ENCODE measurements around the gene KCNA3.
"Not testable (repeated sequence)": the region's sequence is repeated elsewhere in the genome, so short reads cannot be mapped to it uniquely, and the experiment has no call there.

KCNA3 gene

GRCh38 chr1:110677526-110677925 is 2.8 kb upstream of the KCNA3 start:
- DNase-seq = peak in 1 of 4 experiments; percentile 11

DNA sequence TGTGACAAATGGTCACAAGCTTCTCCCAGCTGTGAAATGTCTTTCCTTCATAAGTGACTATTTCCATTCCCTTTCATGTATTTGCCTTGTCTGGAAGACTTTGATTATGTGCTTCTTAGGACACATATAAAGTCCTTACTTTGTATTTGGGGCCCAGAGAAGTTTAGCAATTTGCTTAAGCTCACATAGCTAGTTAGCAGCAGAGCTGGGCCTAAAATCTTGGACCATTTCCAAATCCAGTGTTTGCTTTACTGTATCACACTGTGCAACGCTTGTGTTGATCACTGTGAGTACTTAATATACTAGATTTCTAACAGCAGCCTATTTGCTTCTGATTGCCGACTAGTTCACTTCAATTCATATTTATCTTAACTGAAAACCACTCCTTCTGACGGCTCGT is 2.2 kb upstream of the KCNA3 start:
- no peak for DNase-seq

DNA sequence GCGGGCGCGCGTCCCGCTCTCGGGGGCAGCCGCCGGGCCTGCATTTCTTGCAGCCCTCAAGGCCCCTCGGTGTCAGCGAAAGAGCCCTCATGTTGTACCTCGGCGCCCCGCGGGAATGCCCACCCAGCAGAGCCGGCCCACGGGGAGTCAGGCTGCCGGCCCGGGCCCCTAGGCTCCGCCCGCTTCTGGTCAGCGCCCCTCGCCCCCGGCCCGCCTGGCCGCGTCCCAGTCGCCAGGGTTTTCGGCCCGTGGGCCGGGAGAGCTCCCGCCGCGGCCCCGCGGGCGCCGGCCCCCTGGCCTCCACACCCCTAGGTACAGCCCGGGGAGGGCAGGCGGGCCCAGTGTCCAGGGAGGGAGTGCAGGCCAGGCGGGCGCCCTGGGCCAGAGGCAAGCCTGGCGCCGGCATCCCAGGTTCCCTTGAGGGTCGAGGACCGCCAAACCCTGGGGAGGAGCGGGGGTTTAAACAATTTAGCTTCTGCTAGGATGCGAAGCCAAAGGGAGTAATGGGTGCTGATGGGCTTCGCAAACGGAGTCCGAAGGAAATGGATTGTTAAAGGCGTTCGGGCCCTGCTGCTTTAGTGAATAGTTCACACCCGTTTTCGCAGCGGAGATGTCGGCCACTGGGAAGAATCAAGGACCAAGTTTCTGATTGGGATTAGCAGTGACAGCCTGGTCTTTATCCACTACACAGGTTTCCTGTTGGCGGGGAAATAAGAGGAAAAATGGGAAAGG is 486 bp upstream of the KCNA3 start:
- no peak for DNase-seq

DNA sequence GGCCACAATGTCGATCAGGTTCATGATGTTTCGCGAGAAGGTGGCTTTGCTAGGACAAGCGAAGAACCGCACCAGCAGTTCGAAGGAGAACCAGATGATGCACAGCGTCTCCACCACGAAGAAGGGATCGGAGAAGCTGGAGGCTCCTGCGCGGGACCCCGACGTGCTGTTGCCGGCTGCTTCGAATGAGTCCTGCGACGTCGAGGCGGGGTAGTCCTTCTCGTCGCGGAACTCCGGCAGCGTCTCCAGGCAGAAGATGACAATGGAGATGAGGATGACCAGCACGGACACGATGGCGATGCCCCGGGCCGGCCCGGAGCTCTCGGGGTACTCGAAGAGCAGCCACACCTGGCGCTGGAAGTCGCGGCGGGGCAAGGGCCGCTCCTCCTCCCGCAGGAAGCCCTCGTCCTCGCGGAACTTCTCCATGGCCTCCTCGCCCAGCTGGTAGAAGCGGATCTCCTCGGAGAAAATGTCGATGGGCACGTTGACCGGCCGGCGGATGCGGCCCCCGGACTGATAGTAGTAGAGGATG is 869 bp downstream of the KCNA3 start:
- peak in 2 of 4 experiments; percentile 24 to 37 for DNase-seq

- DNase-seq = peak in 1 of 4 experiments; percentile 11
Measured at GRCh38 chr1:110673197-110673701, 1.5 kb downstream of the KCNA3 start.

GRCh38 chr1:110672753-110673108 is 2.0 kb downstream of the KCNA3 start:
- DNase-seq = peak in 2 of 4 experiments; percentile 40 to 47

GRCh38 chr1:110672001-110672752 is 2.6 kb downstream of the KCNA3 start:
- peak in 1 of 4 experiments; percentile 28 for DNase-seq

GRCh38 chr1:110671361-110671760 is 3.4 kb downstream of the KCNA3 start:
- DNase-seq = no peak

- peak in 3 of 4 experiments; percentile 21 to 62 (median 57) for DNase-seq
Measured at GRCh38 chr1:110668549-110668948, 6.2 kb downstream of the KCNA3 start.

- DNase-seq = no peak
Measured at GRCh38 chr1:110667776-110668175, 7.0 kb downstream of the KCNA3 start.

GRCh38 chr1:110663241-110663640 is 11.5 kb downstream of the KCNA3 start:
- no peak for DNase-seq

DNA sequence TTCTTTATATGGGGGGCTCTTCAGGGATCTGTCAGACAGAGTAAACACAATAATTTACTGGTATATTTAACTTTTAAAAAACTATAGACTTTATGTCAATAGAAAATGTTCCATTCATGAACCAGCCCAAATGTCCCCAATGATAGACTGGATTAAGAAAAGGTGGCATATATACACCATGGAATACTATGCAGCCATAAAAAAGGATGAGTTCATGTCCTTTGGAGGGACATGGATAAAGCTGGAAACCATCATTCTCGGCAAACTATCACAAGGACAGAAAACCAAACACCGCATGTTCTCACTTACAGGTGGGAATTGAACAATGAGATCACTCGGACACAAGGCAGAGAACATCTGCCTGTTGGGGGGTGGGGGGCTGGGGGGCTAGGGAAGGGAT is 15.2 kb downstream of the KCNA3 start:
- not testable (repeated sequence) for DNase-seq

DNA sequence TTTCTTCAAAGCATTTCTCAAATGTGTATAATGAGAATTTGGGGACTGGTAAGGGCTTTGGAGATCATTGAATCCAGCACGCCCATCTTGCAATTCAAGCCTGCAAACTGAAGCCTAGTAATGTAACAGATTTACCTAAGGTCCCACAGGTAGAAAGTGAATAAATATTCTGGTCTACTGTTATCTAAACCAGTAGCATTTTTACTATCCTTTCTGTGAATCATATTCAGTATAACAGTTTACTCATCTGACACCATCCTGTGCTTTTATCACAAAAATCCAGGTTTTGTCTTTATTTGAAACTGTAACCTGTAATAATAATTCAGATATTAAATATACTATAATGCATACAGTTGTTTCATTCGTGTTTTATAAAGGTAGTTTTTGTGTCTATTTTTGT is 17.4 kb downstream of the KCNA3 start:
- no peak for DNase-seq

- no peak for DNase-seq
Measured at GRCh38 chr1:110650609-110651008, 24.1 kb downstream of the KCNA3 start.

GRCh38 chr1:110648417-110648816 is 26.3 kb downstream of the KCNA3 start:
- no peak for DNase-seq

GRCh38 chr1:110647254-110647891 is 27.4 kb downstream of the KCNA3 start:
- DNase-seq = peak in 2 of 4 experiments; percentile 52 to 55

GRCh38 chr1:110645821-110646735 is 28.7 kb downstream of the KCNA3 start:
- peak; percentile 61 to 96 (median 86) for DNase-seq

DNA sequence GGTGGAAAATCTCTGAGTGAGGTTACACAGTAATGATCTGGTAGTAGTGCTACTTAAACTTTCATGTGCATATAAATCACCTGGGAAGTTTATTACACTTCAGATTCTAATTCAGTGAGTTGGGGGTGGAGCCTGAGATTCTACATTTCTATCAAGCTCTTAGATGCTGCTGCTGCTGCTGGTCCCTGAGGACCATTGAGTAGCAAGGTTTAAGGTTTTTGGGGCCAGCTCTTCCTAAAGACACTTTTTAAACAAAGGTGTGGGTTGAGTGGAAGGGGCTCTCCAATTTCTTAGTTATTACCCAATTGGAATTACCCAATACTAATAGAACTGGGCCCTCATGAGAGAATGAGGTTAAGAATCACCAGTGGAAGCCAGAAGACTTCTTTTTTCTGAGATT is 29.5 kb downstream of the KCNA3 start:
- DNase-seq = peak in 1 of 4 experiments; percentile 35

DNA sequence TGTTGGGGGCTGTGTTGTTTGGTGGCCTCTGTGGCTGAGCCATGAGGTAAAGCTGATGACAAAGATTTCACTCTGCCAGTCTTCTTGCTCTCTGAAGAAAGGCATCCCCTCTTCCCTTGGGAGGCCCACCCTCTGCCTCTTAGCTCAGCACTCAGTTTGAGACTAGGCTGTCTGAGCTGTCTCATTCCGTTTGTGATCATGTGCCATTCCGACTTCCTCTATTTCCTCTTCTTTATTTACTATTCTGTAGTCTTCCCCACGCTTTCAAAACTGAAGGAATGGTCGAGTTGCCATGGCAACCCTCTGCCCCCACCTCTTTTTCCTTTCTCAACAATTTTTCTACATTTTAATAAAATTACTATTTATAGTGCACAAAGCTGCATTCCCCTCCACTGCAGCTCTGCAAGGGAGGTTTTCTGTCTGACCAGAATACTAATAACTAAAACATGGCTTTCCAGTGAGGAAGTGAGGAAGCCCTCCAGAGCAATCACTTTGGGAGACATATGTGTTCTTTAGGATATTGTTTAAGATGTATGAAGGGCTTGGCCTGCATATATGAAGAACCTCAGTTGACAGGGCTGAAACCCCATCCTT is 30.8 kb downstream of the KCNA3 start:
- peak; percentile 76 to 89 (median 84) for DNase-seq

- DNase-seq = peak; percentile 67 to 90 (median 78)
Measured at GRCh38 chr1:110639724-110640386, 34.9 kb downstream of the KCNA3 start.

DNA sequence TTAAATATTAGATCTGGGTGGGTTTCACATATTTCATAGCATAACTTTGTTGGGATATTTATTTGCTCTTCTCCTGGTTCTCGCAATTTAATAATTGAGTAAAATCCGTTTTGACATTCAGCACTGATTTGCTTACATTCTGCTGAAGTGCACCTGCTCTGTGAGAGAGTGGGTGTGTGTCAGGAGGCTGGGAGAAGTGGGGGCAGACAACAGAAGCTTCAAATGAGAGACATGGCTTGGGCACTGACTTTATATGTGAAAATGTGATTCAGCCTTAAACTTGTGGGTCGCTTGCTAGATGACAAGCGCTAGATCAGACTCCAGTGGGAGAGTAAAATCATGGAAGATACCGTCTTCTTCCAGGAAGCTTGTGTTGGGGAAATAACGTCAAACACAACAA is 36.2 kb downstream of the KCNA3 start:
- DNase-seq = no peak

Data from suppressor macrophage (primary cell).